ENCODE results near the gene UBE3B. TPM values are rescaled to one million over a fixed set of nuclear protein-coding genes. Genes with fewer than 3 reads are reported as not detected.
A peak's percentile ranks its signal among the peaks of the same experiment; 100 is the strongest.

Gene UBE3B
- polyA plus RNA-seq, 5 donors: 27.0 to 34.2 (median 32.2) TPM

DNA sequence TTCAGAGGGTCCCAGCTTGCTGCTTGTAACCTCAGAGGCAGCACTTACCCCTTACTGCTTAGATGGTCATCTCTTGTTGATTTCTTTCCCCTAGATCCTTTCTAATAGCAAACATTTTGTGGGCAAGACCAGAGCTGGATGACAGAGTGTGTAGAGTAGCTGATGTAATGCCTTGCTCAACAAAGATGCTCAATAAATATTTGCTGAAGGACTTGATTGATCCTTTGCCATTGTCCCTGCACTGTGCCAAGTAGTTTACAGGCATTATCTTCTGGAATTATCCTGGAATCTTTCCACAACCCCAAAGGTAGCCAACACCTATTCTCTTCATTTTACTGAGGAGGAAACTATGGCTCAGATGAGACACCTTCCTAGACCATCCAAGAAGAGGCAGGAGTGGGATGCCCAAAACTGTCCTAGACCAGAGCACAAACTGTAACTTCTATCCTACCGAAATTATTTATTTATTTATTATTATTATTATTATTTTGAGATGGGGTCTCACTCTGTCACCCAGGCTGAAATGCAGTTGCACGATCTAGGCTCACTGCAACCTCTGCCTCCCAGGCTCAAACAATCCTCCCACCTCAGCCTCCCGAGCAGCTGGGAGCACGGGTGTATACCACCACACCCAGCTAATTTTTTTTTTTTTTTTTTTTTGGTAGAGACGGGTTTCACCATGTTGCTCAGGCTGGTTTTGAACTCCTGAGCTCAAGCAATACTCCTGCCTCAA lies 94.5 kb downstream of the UBE3B start:
- no peak for DNase-seq

DNA sequence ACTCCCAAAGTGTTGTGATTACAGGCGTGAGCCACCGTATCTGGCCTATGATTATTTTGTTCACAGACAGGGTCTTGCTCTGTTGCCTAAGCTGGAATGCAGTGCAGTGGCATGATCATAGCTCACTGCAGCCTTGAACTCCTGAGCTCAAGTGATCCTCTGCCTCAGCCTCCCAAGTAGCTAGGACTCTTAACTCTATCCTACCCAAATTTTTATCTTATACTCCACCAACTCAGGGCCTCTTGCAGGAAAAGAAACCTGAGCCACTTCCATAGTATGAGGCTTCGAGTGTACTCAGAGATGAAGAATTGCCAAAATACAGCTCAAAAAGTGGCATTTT lies 95.0 kb downstream of the UBE3B start:
- DNase-seq: no peak

DNA sequence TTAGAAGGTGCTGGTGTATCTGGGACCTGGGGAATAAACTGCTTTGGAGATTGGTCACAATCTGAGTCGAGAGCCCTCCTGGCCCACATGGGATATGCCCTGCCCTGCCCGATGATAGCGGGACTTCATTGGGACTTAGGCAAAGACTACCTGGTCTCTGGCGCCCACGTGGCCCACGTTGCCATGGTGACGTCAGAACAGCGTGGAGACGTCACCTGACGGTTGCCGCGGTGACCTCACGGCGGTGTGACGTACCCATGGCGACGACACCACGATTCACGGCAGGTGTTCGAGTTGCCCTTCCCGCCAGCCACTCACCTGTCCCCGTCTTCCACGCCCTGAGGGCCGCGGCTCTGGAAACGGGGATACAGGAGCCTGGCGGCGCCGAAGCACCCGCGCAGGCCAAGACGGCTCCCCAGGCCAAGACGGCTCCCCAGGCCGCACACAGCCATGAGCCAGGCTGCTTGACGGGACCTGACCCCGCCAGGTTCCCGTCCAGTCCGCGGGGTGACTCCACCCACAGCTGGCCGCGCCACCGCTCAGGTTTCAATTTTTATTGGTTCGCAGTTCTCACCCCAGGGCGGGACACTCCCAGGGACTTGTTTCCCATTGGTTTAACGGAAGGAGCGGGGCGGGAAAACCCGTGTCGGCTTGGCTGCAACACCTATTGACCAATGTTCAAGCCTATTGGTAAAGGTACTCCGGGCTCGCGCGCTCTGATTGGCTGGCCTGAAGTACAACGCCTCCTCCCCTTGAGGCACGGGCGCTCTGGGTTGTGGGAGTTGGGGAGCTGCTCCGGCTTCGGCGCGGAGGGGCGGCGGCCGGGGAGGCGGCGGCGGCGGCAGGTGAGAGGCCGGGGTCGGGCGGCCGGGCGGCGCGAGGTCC lies 95.8 kb downstream of the UBE3B start, which contains the start of the genes MMAB and MVK:
Gene MMAB (minus strand): TSS at position 476 of the 885 bp plus-strand sequence. CDS start 24 bp downstream, at position 452.
Gene MVK (plus strand): TSS at position 766 of the 885 bp plus-strand sequence. CDS start 1,029 bp downstream, outside the sequence.
- DNase-seq: peak; percentile 96 to 98

DNA sequence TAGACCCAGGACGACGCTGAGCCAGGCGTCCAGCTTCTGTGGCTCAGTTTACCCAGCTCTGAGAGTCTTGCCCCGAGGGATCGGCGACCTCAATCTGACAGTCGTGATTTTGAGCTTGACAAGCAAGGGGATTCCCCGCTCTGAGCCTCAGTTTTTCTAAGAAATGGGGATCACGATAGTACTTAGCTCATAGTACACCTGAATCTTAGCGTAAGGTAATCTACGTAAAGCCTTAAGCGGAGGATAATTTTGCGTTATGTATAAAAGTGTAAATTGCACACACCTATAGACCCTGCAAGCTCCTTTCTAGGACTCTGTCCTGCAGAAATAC lies 96.4 kb downstream of the UBE3B start:
- DNase-seq: no peak

DNA sequence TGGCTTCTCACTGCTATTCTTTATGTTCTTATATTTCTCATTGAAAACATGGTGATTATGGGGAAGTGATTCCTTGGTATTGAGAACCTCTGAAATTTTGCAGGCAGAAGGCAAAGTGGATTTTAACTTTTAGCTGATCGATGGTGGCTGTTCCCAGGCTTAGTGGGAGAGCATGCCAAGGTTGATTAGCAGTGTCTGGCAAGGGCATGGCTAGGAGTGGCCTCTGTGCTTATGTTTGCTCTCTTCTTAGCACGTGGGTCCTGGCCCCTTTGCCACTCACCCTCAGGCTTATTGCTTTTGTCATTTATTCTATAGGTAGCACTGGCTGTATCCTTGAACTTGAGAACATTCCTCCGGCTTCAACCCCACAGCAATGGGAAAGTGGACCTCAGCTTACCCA lies 98.2 kb downstream of the UBE3B start:
- no peak for DNase-seq

DNA sequence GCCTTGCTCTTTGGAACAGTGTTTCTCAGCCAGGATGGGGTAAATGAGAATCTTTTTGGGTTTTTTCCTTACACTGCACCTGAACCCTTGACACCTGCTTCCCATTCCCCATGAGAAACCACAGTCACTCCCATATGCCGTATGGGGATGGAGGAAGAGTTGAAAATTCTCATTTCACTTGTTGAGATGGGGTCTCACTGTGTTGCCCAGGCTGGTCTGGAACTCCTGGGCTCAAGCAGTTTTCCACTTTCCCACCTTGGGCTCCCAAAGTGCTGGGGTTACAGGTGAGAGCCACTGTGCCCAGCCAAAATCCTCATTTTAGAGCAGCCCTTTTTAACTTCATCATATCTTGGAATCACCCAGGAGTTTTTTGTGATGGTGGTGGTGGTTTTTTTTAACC lies 99.9 kb downstream of the UBE3B start:
- DNase-seq: no peak

DNA sequence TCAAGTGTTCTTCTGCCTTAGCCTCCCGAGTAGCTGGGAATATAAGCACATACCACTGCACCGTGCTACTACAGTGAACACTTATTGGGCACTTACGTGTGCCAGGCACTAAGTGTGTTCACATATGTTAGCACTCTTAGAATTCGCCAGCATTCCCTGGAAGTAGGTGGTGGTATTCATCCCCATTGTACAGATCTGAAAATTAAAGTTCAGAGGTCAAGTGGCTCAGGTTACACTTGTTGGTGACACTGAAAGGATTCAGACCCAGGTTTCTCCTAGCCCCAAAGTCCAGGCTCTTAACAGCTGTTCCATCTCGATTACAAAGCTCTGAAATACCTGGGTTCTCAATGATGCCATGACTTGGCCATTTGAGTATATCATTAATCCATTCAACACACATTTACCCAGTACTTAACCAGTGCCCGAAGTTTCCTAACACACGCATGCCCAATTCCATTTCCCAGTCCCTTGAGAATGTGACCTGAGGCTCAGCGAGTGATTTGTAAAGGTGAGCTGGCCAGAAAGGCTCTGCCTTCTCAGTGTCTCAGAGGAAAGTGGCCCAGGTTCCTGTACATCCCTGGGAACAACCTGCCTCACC lies 101.0 kb downstream of the UBE3B start:
- DNase-seq: no peak

DNA sequence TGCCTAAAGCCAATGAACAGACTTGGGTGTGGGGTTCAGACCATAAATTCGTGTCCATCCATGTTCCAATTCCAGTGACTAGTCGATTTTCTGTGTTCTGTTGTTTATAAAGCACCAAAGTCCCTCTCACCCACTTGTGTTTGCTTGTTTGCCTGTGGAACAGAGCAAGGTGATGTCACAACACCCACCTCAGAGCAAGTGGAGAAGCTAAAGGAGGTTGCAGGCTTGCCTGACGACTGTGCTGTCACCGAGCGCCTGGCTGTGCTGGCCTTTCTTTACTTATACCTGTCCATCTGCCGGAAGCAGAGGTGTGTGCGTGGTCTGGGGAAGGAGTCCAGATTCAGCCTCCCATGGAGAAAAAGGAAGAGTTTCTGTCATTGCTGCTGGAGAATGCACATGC lies 102.2 kb downstream of the UBE3B start:
- DNase-seq: no peak

DNA sequence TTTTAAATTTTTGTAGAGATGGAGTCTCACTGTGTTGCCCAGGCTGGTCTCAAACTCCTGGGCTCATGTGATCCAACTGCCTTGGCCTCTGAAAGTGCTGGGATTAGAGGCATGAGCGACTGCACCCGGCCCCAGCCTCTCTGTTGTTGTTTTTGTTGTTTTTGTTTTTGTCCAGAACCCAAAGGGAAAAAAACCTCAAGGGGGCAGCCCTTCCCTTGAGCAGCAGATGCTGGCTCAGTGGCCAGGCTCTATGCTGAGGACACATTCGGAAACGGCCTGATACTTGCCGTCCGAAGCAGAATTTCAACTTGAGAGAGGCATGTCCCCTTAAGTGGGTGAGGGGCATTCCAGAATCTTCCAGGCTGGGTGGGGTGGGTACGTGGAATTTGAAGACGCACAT lies 102.8 kb downstream of the UBE3B start:
- no peak for DNase-seq

DNA sequence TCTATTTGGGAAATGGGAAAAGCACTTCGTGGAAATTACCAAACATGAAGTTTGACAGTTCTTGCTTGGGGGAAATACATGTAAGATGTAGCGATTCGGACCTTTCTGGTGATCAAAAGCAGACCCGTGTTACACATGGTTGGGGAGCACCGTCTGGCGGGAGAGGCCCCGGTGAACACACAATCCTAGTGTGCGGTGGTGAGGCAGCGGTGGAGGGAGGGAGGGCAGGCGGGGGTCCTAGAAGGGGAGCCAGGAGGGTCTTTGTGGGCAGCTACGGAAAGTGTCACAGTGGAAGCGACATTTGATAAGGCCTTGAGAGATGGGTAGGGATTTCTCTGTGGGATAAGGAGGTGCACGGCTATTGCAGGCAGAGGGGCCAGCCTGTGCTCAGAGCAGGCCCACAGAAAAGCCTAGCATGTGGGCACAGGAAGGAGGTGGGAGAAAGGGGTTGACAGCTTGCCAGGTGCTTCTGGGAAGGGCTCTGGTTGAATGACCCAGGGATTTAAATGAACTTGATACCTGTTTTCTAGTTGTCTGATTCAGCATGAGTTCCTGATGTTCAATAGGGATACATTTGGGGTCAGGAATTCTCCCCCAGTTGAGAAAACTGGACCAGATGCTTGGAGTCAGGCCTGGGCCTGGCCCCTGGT lies 103.4 kb downstream of the UBE3B start:
- no peak for DNase-seq

DNA sequence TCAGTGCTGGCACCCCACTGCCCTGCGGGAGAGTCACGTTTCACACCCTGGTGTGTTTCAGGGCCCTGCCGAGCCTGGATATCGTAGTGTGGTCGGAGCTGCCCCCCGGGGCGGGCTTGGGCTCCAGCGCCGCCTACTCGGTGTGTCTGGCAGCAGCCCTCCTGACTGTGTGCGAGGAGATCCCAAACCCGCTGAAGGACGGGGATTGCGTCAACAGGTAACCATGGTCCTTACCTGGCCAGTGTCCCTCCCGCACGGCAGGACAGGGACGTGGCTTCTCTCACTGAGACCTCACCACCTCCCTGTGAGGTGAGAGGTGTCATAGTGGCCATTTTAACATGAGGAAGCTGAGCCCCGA lies 103.9 kb downstream of the UBE3B start:
- DNase-seq: no peak

DNA sequence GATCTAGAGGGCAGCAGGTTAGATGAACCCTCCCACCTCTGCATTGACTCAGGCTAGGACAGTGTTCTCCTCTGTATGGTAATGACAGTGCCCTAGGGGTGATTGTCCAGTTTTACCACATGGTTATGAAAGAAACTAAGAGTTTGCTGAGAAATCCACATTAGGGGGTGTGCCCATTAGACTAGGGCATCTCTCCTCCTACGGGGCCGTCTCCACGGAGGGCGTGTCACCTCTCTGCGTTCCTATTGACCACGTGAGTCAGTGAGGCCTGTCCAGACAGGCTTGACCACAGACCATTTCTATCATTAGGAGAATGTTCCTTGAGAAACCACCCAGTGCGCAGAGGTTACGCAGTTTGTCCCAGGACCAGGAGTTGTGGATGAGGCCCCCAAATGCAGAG lies 104.4 kb downstream of the UBE3B start:
- no peak for DNase-seq

DNA sequence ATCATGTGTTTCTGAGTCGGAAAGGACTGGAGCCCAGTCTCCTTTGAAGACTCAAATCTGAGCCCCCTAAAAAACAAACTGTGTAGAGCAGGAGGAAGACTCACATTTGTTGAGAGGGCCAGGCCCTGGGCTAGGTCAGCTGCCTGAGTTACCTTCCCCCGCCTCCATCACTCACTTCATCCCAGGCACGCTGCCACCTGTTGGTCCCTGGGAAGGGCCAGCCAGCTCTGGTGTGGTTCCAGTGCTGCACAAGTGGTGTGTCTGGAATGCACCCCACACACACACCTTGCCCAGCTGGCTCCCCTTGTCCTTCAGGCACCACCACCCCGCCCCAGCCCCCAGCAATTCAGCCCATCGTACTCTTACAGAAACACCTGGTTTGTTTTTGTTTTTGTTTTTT lies 105.2 kb downstream of the UBE3B start:
- DNase-seq: peak in 1 of 2 donors; percentile 18

DNA sequence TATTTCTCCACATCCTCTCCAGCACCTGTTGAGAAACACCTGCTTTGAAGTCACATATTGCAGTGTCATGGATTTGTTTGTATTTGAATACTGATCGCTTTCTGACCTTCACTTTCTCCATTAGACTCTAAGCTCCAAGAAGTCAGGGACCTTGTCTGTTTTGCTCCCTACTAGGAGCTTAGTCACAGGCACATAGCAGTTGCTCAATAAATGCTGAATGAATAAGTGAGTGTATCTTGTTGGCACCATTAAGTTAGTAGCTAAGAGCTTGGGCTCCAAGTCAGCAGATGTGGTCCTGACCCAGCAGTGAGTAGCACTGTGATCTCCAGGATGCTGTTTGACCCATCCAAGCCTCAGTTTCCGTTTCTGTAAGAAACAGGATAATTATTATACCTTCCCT lies 106.3 kb downstream of the UBE3B start:
- DNase-seq: no peak

Other genes with a start within 250 kb of the UBE3B start
- gene FOXN4, start 168.3 kb upstream of the UBE3B start, polyA plus RNA-seq (ENCODE audit: insufficient read depth in 1 of 5, insufficient read length in 5 of 5, low replicate concordance in 1 of 5): 1 to 10 TPM in 3 of 5 donors, under 1 TPM in 2; 0.33 to 1.8 (median 1.1) TPM
- gene MYO1H, start 129.7 kb upstream of the UBE3B start, polyA plus RNA-seq (ENCODE audit: insufficient read depth in 1 of 5, insufficient read length in 5 of 5, low replicate concordance in 1 of 5): 1 to 10 TPM in 1 of 5 donors, under 1 TPM in 4; 0.13 to 1.1 (median 0.26) TPM
- 10 to 100 TPM; 43.1 to 53.0 (median 48.4) TPM for gene KCTD10, start 334 bp upstream of the UBE3B start, polyA plus RNA-seq (ENCODE audit: insufficient read depth in 1 of 5, insufficient read length in 5 of 5, low replicate concordance in 1 of 5)
- 10 to 100 TPM; 22.7 to 36.2 (median 26.5) TPM for gene MMAB, start 95.9 kb downstream of the UBE3B start, polyA plus RNA-seq (ENCODE audit: insufficient read depth in 1 of 5, insufficient read length in 5 of 5, low replicate concordance in 1 of 5)
- gene MVK, start 96.2 kb downstream of the UBE3B start, polyA plus RNA-seq (ENCODE audit: insufficient read depth in 1 of 5, insufficient read length in 5 of 5, low replicate concordance in 1 of 5): 10 to 100 TPM; 12.3 to 22.3 (median 18.1) TPM
- gene FAM222A, start 236.2 kb downstream of the UBE3B start, polyA plus RNA-seq (ENCODE audit: insufficient read depth in 1 of 5, insufficient read length in 5 of 5, low replicate concordance in 1 of 5): 1 to 10 TPM; 1.6 to 2.8 (median 1.8) TPM

Measured in right lung (tissue), 5 donors.